Activated CD4-positive, alpha-beta memory T cell treated with anti-CD3 and anti-CD28 coated beads, Interleukin-2, amount 10 ng/mL, durations not matched to agents 7 days and 5 days (primary cell): ENCODE measurements around the gene SNX32. TPM values are rescaled to one million over a fixed set of nuclear protein-coding genes. Genes with fewer than 3 reads are reported as not detected.
A peak's percentile ranks its signal among the peaks of the same experiment; 100 is the strongest.

Experiments used
- CTCF ChIA-PET: fragments of 350-600 bp; sonication (Branson Sonifier 250); formaldehyde crosslinking; loops from one replicate; lab custom pipeline; 2021; ENCODE audit warnings: antibody characterized with exemption, inconsistent platforms; lab: Charles Lee
- POLR2A ChIA-PET: fragments of 350-600 bp; sonication (Branson Sonifier 250); formaldehyde crosslinking; loops from one replicate; lab custom pipeline; 2021; ENCODE audit warnings: antibody characterized with exemption; lab: Charles Lee
- DNase-seq: peaks from one replicate; pipeline ENCODE4 v3.0.0-alpha.2; 2020
- H3K27ac Mint-ChIP-seq: one replicate; pipeline ENCODE4 v1.8.0; 2021; ENCODE audit warnings: mild to moderate bottlenecking, mixed read lengths
- H3K27me3 Mint-ChIP-seq: one replicate; pipeline ENCODE4 v1.8.0; 2021; ENCODE audit warnings: mixed read lengths
- H3K36me3 Mint-ChIP-seq: one replicate; pipeline ENCODE4 v1.8.0; 2021; ENCODE audit warnings: low read depth, mixed read lengths
- H3K4me1 Mint-ChIP-seq: one replicate; pipeline ENCODE4 v1.8.0; 2021; ENCODE audit warnings: mixed read lengths
- H3K4me3 Mint-ChIP-seq: one replicate; pipeline ENCODE4 v1.8.0; 2021; ENCODE audit warnings: mild to moderate bottlenecking, mixed read lengths
- H3K9me3 Mint-ChIP-seq: one replicate; pipeline ENCODE4 v1.8.0; 2021; ENCODE audit warnings: mixed read lengths
- total RNA-seq, 2 experiments: library from RNA; stranded (reverse); gene quantifications; one replicate each; pipeline ENCODE4 v1.2.3, GENCODE V29; 2021

The SNX32 gene
- total RNA-seq, 2 experiments from 2014 or later, result 0.83 to 1.6 TPM

DNA sequence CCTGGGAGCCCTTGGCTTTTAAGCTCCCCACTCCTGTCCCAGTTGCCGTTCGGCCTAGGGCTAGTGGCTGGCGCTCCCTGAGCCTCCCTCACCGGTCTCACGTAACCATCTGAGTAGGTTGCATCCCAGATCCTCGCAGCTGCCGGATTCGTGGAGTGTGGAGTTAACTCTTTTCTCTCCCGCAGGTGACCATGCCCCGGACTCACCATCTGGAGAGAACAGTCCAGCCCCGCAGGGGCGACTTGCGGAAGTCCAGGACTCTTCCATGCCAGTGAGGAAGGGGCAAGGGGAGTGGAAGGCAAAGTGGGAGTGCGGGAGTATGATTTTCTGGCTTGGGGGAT, 27.4 kb downstream of the SNX32 start:
- DNase-seq, result no peak
- H3K27ac Mint-ChIP-seq, result peak overlapping the region; percentile 97
- ChIA-PET CTCF (interaction anchor here (0.7 to 8.7 kb wide), 9 partner anchors 9 to 149 kb away, joined by 3 to 251 read pairs (median 14); partner anchors contain the start of genes CCDC85B, CTSW, FIBP and FOSL1), POLR2A (interaction anchor here (0.6 to 8.9 kb wide), 18 partner anchors 9 to 246 kb away, joined by 3 to 284 read pairs (median 10); partner anchors contain the start of genes AP5B1, BANF1, CCDC85B and CTSW)
- H3K36me3 Mint-ChIP-seq, result peaks cover 58% of the 10 kb centered on the region
- H3K9me3 Mint-ChIP-seq, result no peaks in the 10 kb centered on the region
- H3K27me3 Mint-ChIP-seq, result no peaks in the 10 kb centered on the region
- peak overlapping the region; percentile 84 for H3K4me3 Mint-ChIP-seq
- peaks cover 46% of the 10 kb centered on the region for H3K4me1 Mint-ChIP-seq

DNA sequence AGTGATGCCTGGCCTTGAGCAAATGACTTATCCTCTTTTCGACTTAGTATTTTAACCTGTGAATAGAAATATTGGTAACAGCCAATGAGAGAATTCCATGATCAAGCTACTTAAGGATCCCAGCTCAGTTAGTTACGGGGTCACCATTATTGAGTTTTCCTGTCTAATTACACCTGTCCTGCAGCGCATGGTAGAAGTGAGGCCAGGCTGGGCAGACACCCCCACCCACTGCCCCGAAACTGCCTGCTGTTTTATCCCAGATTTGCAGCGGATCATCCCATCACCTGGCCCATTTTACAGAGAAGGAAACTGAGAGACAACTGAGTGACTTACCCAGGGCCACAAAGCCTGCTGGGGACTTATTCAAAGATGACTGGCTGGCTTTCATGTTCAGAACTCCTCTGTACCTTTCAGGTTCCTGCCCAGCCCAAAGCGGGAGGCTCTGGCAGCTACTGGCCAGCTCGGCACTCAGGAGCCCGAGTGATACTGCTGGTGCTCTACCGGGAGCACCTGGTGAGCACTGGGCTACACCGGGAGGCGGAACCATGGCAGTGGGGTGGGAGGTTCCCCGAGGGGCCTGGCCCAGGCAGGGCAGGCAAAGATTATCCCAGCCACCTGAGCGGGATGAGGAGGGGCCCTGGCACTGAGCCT, 27.9 kb downstream of the SNX32 start:
- H3K36me3 Mint-ChIP-seq, result peaks cover 55% of the 10 kb centered on the region
- H3K9me3 Mint-ChIP-seq, result no peaks in the 10 kb centered on the region
- peak overlapping the region; percentile 97 for H3K27ac Mint-ChIP-seq
- H3K27me3 Mint-ChIP-seq, result no peaks in the 10 kb centered on the region
- H3K4me3 Mint-ChIP-seq, result peak overlapping the region; percentile 84
- H3K4me1 Mint-ChIP-seq, result peaks cover 41% of the 10 kb centered on the region
- ChIA-PET CTCF (interaction anchor here (0.7 to 8.7 kb wide), 5 partner anchors 9 to 150 kb away, joined by 3 to 251 read pairs (median 20); partner anchors contain the start of genes CCDC85B, FIBP and KAT5), POLR2A (interaction anchor here (0.8 to 8.9 kb wide), 14 partner anchors 9 to 247 kb away, joined by 3 to 284 read pairs (median 13); partner anchors contain the start of genes BANF1, CCDC85B, CTSW and EFEMP2)
- peak; percentile 14 for DNase-seq

DNA sequence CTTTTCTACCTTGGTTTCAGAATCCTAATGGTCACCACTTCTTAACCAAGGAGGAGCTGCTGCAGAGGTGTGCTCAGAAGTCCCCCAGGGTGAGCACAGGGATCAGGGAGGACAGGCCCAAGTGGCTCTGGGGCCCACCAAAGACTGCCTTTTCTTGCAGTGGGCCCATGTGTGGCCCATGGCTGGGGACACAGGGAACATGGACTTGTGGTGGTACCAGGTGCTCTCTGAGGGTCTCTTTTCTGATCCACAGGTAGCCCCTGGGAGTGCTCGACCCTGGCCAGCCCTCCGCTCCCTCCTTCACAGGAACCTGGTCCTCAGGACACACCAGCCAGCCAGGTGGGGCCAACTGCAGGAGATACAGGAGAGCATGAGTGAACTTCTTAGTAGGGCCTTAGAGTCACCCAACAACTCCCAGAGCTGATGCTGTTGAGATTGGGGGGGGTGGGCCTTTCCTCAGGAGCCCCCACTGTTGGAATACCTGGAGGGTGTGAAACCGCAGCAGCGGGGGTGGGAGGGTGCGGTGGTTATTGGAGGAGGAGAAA, 28.5 kb downstream of the SNX32 start:
- Mint-ChIP-seq H3K27me3 (no peaks in the 10 kb centered on the region), H3K9me3 (no peaks in the 10 kb centered on the region), H3K27ac (peak overlapping the region; percentile 4), H3K36me3 (peaks cover 56% of the 10 kb centered on the region), H3K4me1 (peaks cover 40% of the 10 kb centered on the region), H3K4me3 (peak overlapping the region; percentile 84)
- DNase-seq, result no peak
- POLR2A ChIA-PET, result interaction anchor here (2.1 to 8.9 kb wide), 3 partner anchors 11 to 27 kb away, joined by 7 to 284 read pairs (median 38); partner anchors contain the start of genes CCDC85B and FIBP
- CTCF ChIA-PET, result interaction anchor here (8.7 kb wide), 1 partner anchor 25 kb away, joined by 251 read pairs; the partner anchor contains the start of genes CCDC85B and FIBP

DNA sequence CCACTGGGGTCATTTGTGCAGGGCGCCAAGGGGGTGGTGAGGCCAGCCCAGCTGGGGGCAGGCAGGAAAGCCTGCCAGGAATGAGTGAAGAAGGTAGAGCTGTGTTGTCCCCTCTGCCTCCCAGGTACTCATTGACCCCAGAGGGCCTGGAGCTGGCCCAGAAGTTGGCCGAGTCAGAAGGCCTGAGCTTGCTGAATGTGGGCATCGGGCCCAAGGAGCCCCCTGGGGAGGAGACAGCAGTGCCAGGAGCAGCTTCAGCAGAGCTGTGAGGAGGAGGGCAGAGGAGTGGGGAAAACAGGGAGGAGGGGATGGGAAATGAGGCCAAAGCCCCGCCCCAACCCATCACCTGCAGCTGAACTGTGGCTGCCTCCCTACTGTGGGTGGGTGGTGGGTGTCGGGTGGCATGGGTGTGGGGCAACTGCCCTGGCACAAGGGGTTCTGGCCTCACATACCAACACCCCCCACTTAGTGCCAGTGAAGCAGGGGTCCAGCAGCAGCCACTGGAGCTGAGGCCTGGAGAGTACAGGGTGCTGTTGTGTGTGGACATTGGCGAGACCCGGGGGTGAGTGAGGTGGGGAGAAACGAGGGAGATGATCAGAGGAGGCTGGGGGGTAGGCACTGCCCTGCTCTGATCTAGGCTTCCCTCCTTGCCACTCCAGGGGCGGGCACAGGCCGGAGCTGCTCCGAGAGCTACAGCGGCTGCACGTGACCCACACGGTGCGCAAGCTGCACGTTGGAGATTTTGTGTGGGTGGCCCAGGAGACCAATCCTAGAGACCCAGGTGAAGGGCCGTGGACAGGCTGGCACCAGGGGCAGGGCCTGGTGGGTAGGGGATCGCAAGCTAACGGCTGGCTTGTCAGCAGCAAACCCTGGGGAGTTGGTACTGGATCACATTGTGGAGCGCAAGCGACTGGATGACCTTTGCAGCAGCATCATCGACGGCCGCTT, 29.5 kb downstream of the SNX32 start:
- DNase-seq, result no peak
- H3K9me3 Mint-ChIP-seq, result no peaks in the 10 kb centered on the region
- H3K36me3 Mint-ChIP-seq, result peaks cover 58% of the 10 kb centered on the region
- H3K27me3 Mint-ChIP-seq, result no peaks in the 10 kb centered on the region
- ChIA-PET POLR2A (interaction anchor here (1.0 to 8.9 kb wide), 3 partner anchors 9 to 26 kb away, joined by 5 to 284 read pairs (median 7); partner anchors contain the start of genes CCDC85B and FIBP), CTCF (interaction anchor here (8.7 kb wide), 1 partner anchor 25 kb away, joined by 251 read pairs; the partner anchor contains the start of genes CCDC85B and FIBP)
- peaks cover 39% of the 10 kb centered on the region for H3K4me1 Mint-ChIP-seq
- peak overlapping the region; percentile 40 for H3K4me3 Mint-ChIP-seq
- H3K27ac Mint-ChIP-seq, result peak overlapping the region; percentile 4

DNA sequence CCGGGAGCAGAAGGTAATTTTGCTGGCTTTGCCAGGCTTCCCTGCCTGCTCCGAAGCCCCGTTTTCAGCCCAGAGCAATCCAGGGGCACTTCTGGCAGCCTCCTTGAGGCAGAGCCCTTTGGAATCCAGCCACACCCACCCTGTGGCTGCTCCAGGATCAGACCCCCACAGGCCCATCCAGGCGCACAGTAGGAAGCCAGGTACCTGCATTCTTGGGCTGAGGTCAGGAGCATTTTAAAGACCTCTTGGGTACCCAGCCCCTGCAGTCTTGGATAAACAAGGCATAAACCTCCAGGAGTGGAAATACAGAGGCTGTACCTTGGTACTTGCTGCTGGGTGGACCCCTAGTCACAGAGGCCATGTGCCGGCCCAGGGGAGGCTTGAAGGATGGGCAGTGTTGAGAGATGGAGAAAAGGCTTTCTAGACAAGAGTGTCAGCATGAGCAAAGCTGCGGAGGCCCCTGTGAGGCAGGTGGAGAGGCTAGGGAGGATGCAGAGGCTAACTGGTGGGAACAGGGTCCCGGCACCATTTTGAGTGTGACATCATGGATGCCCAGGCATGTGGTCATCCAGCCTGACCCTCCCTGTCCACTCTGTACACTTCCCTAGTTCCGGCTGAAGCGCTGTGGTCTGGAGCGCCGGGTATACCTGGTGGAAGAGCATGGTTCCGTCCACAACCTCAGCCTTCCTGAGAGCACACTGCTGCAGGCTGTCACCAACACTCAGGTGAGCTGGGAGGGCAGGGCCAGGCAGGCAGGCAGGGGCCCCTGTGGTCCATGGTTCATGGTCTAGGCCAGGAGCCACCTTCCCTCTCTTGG, 30.3 kb downstream of the SNX32 start:
- H3K27ac Mint-ChIP-seq, result no peak overlapping the region
- H3K4me3 Mint-ChIP-seq, result no peak overlapping the region
- H3K36me3 Mint-ChIP-seq, result peaks cover 58% of the 10 kb centered on the region
- peaks cover 36% of the 10 kb centered on the region for H3K4me1 Mint-ChIP-seq
- no peak for DNase-seq
- POLR2A ChIA-PET, result interaction anchor here (1.0 to 2.1 kb wide), 2 partner anchors 8 to 9 kb away, joined by 5 to 7 read pairs; no protein-coding TSS in a partner anchor
- CTCF ChIA-PET, result interaction anchor here (8.7 kb wide), 1 partner anchor 24 kb away, joined by 251 read pairs; the partner anchor contains the start of genes CCDC85B and FIBP
- no peaks in the 10 kb centered on the region for H3K27me3 Mint-ChIP-seq
- no peaks in the 10 kb centered on the region for H3K9me3 Mint-ChIP-seq

DNA sequence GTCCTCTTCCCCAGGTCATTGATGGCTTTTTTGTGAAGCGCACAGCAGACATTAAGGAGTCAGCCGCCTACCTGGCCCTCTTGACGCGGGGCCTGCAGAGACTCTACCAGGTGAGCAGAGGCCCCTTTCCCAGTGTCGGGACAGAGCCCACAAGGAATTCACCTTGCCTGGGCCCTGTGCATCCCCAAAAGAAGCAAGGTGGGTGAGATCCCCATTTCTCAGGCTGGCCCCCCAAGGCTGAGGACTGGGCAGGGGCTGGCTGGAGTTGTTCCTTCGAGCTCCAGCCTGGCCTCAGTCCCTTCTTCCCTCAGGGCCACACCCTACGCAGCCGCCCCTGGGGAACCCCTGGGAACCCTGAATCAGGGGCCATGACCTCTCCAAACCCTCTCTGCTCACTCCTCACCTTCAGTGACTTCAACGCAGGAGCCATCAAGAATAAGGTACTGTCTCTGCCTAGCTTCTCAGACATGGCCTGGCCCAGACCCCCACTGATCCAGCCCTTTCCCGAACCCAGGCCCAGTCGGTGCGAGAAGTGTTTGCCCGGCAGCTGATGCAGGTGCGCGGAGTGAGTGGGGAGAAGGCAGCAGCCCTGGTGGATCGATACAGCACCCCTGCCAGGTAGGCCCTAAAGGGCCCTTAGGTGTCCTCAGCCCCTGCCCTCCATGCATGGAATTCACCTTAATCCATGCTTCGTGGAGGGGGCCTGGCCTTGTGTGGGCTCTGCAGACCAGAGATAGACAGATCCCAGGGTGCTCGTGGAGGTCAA, 31.1 kb downstream of the SNX32 start:
- ChIA-PET CTCF (no interaction called here), POLR2A (no interaction called here)
- Mint-ChIP-seq H3K4me1 (peaks cover 39% of the 10 kb centered on the region), H3K9me3 (no peaks in the 10 kb centered on the region), H3K36me3 (peaks cover 58% of the 10 kb centered on the region), H3K27me3 (no peaks in the 10 kb centered on the region), H3K27ac (no peak overlapping the region), H3K4me3 (no peak overlapping the region)
- DNase-seq, result no peak

DNA sequence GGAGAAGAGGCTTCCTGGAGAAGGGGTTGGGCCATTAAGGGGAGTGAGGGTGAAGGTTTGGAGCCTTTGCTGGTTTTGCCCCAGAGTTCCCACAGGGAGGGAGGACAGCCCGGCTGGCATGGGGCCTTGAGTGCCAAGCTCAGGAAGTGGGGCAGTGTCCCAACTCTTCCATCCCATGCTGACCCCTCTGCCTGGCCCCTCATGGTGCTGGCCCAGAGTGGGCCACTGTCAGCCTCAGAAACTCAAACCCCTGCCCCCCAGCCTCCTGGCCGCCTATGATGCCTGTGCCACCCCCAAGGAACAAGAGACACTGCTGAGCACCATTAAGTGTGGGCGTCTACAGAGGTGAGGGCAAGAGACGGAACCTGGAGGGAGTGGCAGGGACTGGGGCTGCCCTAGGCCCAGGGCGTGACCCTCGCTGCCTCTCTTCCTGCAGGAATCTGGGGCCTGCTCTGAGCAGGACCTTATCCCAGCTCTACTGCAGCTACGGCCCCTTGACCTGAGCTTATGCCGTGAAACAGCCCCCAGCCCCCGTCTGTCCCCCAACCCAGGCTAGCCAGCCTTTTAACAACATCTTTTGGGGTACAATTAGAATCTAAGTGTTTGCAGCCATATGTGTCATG, 31.9 kb downstream of the SNX32 start:
- H3K4me1 Mint-ChIP-seq, result peaks cover 43% of the 10 kb centered on the region
- H3K27ac Mint-ChIP-seq, result no peak overlapping the region
- POLR2A ChIA-PET, result no interaction called here
- no peak overlapping the region for H3K4me3 Mint-ChIP-seq
- H3K9me3 Mint-ChIP-seq, result no peaks in the 10 kb centered on the region
- CTCF ChIA-PET, result interaction anchor here (0.8 kb wide), 1 partner anchor 19 kb away, joined by 4 read pairs; no protein-coding TSS in a partner anchor
- no peaks in the 10 kb centered on the region for H3K27me3 Mint-ChIP-seq
- no peak for DNase-seq
- peaks cover 54% of the 10 kb centered on the region for H3K36me3 Mint-ChIP-seq

DNA sequence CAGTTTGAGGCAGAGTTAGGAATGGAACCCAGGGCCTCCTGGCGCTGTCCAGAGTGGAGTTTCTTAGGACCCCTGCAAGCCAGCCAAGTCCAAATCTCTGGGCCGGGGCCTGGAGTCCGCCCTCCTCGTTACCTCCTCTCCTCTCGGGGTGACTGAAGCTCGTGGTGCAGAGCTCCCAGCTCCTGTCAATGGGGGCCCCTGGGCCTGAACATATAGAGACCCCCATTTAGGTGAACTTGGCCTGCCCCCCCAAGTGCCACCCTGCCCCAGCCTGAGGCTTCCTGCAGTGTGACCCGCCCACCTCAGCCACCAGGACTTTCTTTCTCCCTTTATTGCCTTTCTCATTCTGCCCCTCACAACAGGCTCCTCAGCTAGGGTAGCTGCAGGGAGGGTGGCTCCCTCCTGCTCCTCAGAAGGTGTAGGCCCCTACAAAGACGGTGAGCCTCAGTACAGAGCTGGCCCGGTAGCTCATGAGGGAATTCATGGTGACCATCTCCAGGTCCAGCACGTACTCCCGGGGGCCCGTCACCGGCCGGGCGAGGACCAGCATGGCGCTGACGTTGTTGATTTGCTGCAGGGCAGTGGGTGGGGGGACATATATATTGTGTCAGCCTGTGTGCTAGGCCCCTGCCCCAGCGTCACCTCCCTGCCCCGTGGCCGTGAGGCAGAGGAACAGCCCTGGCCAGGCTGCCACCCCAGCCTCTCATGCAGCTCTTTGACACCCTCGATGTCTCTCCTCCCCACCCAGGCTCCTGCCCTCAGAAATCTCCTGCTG, 32.9 kb downstream of the SNX32 start:
- Mint-ChIP-seq H3K9me3 (no peaks in the 10 kb centered on the region), H3K4me3 (no peak overlapping the region), H3K4me1 (peaks cover 40% of the 10 kb centered on the region), H3K36me3 (peaks cover 48% of the 10 kb centered on the region), H3K27ac (no peak overlapping the region), H3K27me3 (peaks cover 1% of the 10 kb centered on the region)
- CTCF ChIA-PET, result interaction anchor here (0.8 kb wide), 1 partner anchor 18 kb away, joined by 4 read pairs; no protein-coding TSS in a partner anchor
- DNase-seq, result no peak
- POLR2A ChIA-PET, result interaction anchor here (1.0 to 1.5 kb wide), 2 partner anchors 9 to 24 kb away, joined by 4 to 5 read pairs; partner anchors contain the start of genes CCDC85B and CFL1

DNA sequence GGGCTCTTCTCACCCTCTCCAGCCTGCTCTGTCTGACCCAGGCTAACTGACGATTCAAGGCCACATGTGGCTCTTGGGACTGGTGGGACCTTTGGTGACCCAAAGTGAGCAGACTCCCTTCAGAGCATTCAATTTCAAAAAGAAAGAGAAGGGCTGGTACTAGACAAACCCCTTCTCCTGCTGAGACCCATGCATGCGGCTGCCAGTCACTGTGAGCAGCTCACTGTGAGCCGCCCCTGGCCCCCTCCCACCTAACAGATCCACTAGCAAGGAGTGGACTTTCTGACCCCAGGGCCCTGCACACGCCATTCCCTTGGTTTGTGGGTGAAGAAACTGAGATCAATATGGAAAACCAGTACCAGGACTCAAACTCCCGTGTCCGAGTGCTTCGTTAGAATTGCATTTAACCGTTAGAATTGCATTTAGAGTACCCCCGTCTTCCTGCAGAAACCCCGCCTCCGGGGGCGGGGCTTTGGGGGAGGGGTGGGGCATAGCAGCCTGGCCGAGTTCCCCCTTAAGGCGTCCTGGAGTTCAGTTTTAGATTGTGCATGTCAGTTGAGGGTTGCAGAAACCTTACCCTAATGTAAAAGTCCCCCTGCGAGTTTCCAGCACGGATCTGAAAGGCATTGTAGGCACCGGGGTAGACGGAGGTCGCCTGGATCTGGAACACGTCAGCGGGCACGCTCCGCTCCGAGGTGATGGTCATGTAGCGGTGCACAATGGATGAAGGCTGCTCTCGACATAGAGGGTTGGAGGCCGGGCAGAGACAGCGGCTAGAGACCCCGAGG, 33.7 kb downstream of the SNX32 start:
- H3K27me3 Mint-ChIP-seq, result peaks cover 5% of the 10 kb centered on the region
- H3K27ac Mint-ChIP-seq, result no peak overlapping the region
- POLR2A ChIA-PET, result interaction anchor here (1.2 to 4.9 kb wide), 5 partner anchors 9 to 23 kb away, joined by 4 to 135 read pairs (median 12); partner anchors contain the start of genes CCDC85B, CFL1, FIBP and MUS81
- H3K4me3 Mint-ChIP-seq, result no peak overlapping the region
- H3K4me1 Mint-ChIP-seq, result peaks cover 36% of the 10 kb centered on the region
- CTCF ChIA-PET, result interaction anchor here (3.0 to 4.7 kb wide), 2 partner anchors 7 to 22 kb away, joined by 16 to 46 read pairs; partner anchors contain the start of genes CCDC85B, FIBP and MUS81
- H3K36me3 Mint-ChIP-seq, result peaks cover 42% of the 10 kb centered on the region
- DNase-seq, result no peak
- H3K9me3 Mint-ChIP-seq, result no peaks in the 10 kb centered on the region
